Hindlimb muscle (tissue), 1 donor: ENCODE data around the gene HNRNPA2B1. TPM values are rescaled to one million over a fixed set of nuclear protein-coding genes. Genes with fewer than 3 reads are reported as not detected.
A peak's percentile ranks its signal among the peaks of the same experiment; 100 is the strongest.
"Not testable (repeated sequence)": the region's sequence is repeated elsewhere in the genome, so short reads cannot be mapped to it uniquely, and the experiment has no call there.

ENCODE experiments used
- DNase-seq: peaks from one replicate; pipeline ENCODE4 v3.0.0-alpha.2; 2013
- polyA plus RNA-seq: library from polyadenylated mRNA; unstranded; fragments of 120-200 nt; gene quantifications from one replicate; pipeline ENCODE4 v1.2.1, GENCODE V29; 2013; ENCODE audit not compliant: insufficient read length

Gene HNRNPA2B1
- polyA plus RNA-seq, 1 donor: 635 TPM

DNA sequence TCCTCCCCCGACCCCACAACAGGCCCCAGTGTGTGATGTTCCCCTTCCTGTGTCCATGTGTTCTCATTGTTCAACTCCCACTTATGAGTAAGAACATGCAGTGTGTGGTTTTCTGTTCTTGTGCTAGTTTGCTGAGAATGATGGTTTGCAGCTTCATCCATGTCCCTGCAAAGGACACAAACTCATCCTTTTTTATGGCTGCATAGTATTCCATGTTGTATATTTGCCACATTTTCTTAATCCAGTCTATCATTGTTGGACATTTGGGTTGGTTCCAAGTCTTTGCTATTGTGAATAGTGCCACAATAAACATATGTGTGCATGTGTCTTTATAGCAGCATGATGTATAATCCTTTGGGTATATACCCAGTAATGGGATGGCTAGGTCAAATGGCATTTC lies 36.7 kb downstream of the HNRNPA2B1 start:
- DNase-seq: not testable (repeated sequence)

DNA sequence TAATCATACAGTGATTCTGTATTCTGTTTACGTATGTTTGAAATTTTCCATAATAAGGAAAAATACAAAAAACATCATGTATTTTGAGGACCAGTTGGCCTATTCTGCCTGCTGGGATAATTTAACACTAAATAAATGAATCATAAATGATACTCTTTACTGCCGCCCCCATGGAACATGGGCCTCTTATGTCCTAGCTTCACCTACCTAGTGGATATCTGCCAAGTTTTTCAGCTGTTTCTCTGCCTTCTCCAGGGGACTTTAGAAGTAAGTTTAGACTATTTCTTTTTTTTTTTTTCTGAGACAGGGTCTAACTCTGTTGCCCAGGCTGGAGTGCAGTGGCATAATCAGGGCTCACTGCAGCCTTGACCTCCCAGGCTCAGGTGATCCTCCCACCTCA lies 38.1 kb downstream of the HNRNPA2B1 start:
- no peak for DNase-seq

DNA sequence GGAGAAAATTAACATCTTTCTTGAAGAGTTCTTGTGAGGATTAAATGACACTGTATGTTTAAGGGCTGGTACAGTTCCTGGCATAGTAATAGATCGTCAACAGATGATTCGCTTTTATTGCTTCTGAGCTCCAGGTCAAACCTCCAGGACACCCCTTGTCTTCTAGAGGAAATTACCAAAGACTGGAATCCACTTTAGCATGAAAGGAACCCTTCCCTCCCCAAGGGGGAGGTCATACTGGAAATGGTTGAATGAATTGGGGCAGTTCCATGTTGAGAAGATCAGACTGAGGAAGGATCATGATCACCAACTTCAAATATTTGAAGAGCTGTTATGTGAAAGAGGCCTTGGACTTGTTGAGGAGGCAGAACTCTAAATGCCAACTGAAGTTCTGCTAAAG lies 39.6 kb downstream of the HNRNPA2B1 start:
- no peak for DNase-seq

GRCh38 chr7:26159243-26159642 lies 41.3 kb downstream of the HNRNPA2B1 start:
- DNase-seq: no peak

GRCh38 chr7:26157520-26158105 lies 42.9 kb downstream of the HNRNPA2B1 start:
- no peak for DNase-seq

DNA sequence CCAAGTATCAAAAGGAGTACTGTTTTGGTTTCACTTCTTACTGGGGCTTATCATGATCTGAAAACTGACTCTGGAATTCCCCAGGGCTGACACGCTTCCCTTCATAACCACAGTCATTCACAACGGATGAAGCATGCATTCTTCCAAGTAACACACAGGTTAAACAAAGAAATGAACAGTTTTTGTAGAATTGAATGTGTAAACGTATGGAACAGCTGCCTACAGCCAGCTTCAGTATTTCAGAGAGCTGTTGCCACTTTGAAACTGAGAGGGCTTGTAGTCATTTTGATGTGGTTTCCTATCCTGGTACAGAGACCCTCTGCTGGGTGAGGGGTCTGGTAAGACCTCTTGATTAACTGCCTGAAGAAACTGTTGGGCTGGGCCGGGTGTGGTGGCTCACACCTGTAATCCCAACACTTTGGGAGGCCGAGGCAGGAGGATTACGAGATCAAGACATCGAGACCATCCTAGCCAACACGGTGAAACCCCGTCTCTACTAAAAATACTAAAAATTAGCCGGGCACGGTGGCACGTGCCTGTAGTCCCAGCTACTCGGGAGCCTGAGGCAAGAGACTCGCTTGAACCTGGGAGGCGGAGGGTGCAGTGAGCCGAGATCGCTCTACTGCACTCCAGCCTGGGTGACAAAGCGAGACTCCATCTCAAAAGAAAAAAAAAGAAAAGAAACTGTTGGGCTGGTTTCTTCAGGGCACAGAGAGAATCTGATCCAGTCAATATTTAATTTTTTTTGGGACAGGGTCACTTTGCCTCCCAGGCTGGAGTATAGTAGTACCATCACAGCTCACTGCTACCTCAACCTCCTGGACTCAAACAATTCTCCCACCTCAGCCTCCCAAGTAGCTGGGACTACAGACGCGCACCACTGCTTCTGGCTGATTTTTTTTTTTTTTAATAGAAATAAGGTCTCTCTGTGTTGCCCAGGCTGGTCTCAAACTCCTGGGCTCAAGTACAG lies 43.8 kb downstream of the HNRNPA2B1 start:
- no peak for DNase-seq

- no peak for DNase-seq
Observed at GRCh38 chr7:26155531-26156375, 44.8 kb downstream of the HNRNPA2B1 start.

DNA sequence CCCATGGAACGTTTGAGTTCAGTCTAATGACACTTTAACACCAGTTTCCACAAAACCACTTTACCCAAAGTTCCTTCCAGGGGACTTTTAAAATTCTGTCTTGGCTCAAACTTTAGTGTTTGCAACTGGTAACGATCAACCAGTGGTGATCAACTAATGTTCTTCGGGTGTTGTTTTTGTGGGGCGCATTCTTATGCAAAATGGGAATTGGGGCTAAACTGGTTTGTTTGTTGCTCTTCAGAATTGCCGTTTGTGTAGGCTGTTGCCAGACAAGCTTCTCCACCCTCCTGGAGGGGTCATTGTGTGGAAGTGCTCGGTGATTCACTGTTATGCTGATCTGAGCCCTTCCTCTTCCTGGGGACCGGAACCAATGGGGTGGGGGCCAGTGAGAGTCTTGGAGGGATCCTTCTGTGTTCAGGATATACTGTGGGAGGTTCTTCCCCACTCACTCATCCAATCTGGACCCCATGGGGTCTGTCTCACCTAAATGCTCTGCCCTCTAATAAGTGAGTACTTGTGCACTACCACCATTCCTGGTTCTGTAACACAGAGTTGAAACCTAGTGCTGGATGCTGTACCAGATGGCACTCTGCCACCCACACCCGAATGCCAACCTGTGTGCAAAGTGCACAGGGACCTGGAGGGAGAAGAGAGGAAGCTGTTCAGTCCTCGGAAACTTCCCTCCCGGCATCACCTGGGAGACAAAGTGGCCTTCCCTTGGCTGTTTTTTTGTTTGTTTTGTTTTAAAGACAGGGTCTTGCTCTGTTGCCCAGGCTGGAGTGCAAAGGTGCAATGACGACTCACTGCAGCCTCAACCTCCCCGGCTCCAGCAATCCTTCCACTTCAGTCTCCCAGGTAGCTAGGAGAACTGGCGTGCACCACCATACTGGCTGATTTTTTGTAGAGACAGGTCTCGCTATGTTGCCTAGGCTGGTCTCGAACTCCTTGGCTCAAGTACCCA lies 46.4 kb downstream of the HNRNPA2B1 start:
- no peak for DNase-seq

DNA sequence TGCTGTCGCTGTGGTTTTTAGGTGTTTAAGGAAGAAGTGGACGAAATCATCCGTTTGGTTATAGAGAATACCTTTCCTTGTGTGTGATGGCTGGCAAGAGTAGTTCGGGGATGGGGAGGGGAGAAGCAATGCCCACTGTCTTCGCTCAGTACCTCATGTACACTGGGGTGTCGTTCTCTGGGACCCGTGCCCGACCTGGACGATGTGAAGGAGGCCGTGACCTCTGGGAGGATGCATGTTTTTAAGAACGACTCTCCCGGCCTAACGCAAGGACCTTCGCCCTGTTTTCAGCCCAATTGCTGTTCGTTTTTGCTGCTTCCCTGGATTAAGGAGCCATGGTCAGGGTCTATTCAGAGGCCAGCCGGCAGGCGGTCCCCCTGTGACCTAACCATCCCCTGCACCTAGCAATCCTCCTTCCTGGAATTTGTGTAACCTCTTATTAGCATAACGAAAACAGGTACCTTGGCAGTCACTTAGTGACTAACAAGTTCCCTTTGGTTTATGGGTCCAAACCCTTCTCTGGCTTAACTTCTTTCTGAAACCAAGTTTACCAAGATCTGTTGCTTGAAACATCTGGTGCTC lies 47.2 kb downstream of the HNRNPA2B1 start:
- no peak for DNase-seq

- DNase-seq: not testable (repeated sequence)
Observed at GRCh38 chr7:26152782-26153240, 47.7 kb downstream of the HNRNPA2B1 start.

- peak; percentile 37 for DNase-seq
Observed at GRCh38 chr7:26151953-26152781, 48.4 kb downstream of the HNRNPA2B1 start, which contains the start of gene NFE2L3. Gene NFE2L3, plus strand, starts transcription at chr7:26152198. Its CDS starts 301 bp downstream, at chr7:26152499.

DNA sequence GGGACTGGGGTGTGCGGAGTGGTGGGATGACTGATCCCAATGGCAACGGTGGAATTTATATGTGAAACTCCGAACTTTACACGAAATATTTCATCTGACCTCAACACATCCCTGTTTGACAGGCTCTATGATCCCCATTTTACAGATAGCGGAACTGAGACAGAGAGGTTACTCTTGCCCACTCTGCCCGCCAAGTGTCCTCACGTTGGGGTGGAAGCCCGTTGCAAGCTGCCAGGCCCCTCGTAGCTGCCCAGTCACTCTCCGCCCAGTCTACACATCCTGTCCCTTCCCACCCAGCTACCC lies 48.9 kb downstream of the HNRNPA2B1 start:
- no peak for DNase-seq

DNA sequence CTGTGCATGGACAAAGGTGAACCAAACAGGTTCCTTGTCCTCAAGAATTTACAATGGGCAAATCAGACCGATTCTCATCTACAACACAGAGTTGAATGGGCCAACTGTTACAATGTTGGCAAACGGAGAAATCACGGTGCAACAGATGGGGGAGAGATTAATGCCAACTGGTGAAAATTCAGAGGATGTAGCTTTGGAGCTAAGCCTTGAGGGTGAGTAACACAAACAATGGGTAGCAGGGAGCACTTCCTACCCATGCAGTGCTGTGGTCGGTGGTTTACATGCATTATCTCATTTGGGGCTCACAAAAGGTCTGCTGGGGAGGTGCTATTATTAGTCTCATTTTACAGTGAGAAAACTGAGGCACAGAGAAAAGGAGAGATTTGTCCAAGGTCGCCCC lies 49.5 kb downstream of the HNRNPA2B1 start:
- no peak for DNase-seq

- no peak for DNase-seq
Observed at GRCh38 chr7:26149391-26149977, 51.1 kb downstream of the HNRNPA2B1 start.

DNA sequence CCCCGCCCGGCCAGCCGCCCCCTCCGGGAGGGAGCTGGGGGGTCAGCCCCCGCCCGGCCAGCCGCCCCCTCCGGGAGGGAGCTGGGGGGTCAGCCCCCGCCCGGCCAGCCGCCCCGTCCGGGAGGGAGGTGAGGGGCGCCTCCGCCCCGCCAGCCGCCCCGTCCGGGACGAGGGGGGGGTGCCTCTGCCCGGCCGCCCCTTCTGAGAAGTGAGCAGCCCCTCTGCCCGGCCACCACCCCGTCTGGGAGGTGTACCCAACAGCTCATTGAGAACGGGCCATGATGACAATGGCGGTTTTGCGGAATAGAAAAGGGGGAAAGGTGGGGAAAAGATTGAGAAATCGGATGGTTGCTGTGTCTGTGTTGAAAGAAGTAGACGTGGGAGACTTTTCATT lies 52.2 kb downstream of the HNRNPA2B1 start:
- DNase-seq: not testable (repeated sequence)

DNA sequence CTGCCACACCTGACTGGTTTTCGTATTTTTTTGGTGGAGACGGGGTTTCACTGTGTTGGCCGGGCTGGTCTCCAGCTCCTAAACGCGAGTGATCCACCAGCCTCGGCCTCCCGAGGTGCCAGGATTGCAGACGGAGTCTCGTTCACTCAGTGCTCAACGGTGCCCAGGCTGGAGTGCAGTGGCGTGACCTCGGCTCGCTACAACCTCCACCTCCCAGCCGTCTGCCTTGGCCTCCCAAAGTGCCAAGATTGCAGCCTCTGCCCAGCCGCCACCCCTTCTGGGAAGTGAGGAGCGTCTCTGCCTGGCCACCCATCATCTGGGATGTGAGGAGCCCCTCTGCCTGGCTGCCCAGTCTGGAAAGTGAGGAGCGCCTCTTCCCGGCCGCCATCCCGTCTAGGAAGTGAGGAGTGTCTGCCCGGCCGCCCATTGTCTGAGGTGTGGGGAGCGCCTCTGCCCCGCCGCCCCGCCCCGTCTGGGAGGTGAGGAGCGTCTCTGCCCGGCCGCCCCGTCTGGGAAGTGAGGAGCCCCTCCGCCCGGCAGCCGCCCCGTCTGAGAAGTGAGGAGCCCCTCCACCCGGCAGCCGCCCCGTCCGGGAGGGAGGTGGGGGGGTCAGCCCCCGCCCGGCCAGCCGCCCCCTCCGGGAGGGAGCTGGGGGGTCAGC lies 52.8 kb downstream of the HNRNPA2B1 start:
- DNase-seq: not testable (repeated sequence)

DNA sequence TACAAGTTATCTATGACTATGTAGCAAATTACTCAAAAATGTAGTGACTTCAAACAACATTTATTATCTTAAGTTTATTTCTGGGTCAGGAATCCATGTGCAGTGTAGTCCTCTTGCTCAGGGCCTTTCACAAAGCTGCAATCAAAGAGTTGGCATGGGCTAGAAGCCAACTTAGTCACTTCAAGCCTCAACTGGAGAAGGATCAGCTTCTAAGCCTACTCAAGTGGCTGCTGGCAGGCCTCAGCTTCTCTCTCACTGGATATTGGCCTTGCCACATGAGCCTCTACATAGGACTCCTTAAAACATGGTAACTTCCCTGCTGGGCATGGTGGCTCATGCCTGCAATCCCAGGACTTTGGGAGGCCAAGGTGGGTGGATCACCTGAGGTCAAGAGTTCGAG lies 53.5 kb downstream of the HNRNPA2B1 start:
- DNase-seq: no peak

DNA sequence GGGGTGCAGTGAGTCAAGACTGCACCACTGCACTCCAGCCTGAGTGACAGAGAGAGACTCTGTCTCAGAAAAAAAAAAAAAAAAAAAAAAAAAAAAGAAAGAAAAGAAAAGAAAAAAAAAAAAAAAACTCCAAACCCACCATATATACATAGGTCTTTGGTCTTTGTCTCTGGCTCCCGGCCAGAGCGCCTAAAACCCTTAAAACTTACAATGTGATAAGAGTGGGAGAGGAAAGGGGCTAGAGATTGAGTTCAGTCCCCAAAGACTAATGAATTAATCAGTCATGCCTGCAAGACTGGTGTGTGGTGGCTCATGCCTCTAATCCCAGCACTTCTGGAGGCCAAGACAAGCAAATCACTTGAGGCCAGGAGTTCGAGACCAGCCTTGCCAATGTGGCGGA lies 55.3 kb downstream of the HNRNPA2B1 start:
- no peak for DNase-seq
